GM13976 (cell line): Measurements from ENCODE around the gene TSPAN15.
A peak's percentile ranks its signal among the peaks of the same experiment; 100 is the strongest.

Source experiments
- DNase-seq: peaks from one replicate; pipeline ENCODE4 v3.0.0; 2012; ENCODE audit warnings: low spot score
- in situ Hi-C: fragments of 300-500 bp; cut with MboI; formaldehyde crosslinking; loops from one replicate; pipeline ENCODE4 v1.12.0; 2022; ENCODE audit warnings: low sequenced_read_pairs, mixed read lengths, inconsistent platforms; ENCODE audit not compliant: unreplicated experiment
- TF ChIP-seq, protein P1 (sequence below): IDR thresholded peaks from 2 replicates; pipeline ENCODE4 v1.5.1; 2012; ENCODE audit warnings: borderline replicate concordance, mild to moderate bottlenecking; ENCODE audit not compliant: insufficient read depth; ENCODE audit errors: extremely low read depth, missing control alignments, control extremely low read depth

TSPAN15 gene

DNA sequence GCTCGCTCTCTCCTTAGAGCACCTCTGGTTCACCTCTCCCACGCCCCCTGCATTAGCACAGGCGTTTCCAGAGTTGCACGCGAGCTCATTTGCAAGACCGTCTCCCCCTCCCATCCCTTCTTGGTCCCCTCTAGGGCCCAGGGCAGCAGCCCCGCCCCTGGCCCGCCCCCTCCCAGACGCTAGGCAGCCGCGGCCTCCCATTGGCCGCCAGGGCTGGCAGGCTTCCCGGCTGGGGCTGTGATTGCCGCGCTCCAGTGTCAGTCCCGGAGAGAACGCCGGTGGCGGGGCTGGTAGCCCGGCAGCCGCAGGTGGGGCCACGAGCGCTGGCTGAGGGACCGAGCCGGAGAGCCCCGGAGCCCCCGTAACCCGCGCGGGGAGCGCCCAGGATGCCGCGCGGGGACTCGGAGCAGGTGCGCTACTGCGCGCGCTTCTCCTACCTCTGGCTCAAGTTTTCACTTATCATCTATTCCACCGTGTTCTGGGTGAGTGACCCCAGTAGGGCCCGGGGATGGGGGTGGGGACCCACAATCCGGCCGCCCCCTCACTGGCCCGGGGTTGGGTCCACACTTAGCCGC, at the start of gene TSPAN15:
TSS of gene TSPAN15 (plus strand) at position 257 of the 575 bp plus-strand sequence. CDS start at position 387, 130 bp downstream.
- peak; percentile 92 for DNase-seq
- TF ChIP-seq, protein P1, sequence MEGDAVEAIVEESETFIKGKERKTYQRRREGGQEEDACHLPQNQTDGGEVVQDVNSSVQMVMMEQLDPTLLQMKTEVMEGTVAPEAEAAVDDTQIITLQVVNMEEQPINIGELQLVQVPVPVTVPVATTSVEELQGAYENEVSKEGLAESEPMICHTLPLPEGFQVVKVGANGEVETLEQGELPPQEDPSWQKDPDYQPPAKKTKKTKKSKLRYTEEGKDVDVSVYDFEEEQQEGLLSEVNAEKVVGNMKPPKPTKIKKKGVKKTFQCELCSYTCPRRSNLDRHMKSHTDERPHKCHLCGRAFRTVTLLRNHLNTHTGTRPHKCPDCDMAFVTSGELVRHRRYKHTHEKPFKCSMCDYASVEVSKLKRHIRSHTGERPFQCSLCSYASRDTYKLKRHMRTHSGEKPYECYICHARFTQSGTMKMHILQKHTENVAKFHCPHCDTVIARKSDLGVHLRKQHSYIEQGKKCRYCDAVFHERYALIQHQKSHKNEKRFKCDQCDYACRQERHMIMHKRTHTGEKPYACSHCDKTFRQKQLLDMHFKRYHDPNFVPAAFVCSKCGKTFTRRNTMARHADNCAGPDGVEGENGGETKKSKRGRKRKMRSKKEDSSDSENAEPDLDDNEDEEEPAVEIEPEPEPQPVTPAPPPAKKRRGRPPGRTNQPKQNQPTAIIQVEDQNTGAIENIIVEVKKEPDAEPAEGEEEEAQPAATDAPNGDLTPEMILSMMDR, result no peak
- in situ Hi-C loops, result no loop called here

DNA sequence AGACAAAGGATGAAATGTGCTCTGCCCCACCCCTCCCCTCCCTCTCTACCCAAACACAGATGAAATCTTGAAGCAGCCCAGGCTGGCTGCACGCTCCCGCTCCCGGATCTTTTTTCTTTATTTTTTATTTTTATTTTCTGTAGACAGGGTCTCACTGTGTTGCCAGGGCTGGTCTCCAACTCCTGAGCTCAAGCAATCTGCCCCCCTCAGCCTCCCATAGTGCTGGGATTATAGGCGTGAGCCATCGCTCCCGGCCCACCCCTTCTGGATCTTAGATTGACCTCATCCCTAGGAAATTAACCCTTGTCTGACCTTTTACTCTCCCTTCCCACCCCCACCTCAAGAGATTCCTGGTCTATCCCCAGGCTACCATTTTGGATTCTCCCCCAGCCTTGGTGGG, 48.9 kb upstream of the TSPAN15 start:
- TF ChIP-seq, protein P1, result no peak
- in situ Hi-C loops, result no loop called here
- no peak for DNase-seq

DNA sequence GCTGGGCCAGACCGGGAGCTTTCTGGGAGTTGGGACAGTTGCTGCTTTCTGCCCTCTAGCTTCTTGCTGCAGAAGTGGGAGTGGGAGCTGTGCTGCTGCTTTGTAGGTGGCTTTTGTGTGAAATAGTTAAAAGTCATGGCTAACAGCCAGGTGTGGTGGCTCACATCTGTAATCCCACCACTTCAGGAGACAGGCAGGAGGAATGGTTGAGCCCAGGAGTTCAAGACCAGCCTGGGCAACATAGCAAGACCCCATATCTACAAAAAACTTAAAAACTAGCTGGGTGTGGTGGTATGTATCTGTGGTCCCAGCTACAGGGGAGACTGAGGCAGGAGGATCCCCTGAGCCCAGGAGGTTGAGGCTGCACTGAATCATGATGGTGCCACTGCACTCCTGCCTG, 48.2 kb upstream of the TSPAN15 start:
- DNase-seq, result no peak
- in situ Hi-C loops, result no loop called here
- TF ChIP-seq, protein P1, result no peak

DNA sequence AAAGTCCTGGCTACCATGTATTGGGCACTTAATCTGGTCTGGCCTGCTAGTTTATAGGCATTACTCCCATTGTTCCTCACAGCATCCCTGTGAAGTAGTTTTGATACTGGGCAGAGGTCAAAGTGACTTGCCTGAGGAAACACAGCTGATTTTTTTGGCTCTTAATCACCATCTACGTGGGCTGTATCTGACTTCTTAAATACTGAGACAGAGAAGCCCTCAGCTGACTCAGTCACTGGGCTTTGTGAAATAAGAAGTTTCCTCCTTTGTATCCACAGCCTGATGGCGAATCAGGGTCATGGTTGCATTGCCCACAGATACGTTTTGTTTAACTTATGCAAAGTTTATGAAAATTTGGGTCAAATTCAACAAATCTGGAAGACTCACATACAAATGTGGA, 47.7 kb upstream of the TSPAN15 start:
- in situ Hi-C loops, result no loop called here
- TF ChIP-seq, protein P1, result no peak
- no peak for DNase-seq

DNA sequence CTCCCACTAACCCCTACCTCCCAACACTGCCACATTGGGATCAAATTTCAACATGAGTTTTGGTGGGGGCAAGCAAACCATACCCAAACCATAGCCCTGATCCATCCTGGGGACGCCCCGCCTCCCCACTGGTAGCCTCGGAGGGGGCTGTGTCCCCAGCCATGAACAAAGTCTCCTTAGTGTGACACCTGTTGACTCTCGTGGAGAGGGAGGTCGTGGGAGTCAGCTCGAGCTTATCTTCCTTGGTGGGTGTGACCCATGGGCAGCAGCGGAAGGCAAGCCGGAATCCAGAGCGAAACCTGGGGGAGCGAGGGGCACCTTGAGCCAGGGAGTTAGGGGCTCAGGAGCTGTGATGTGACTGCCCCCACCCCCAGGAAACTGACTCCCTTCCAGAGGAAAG, 46.5 kb upstream of the TSPAN15 start:
- DNase-seq, result no peak
- TF ChIP-seq, protein P1, result no peak
- in situ Hi-C loops, result no loop called here

DNA sequence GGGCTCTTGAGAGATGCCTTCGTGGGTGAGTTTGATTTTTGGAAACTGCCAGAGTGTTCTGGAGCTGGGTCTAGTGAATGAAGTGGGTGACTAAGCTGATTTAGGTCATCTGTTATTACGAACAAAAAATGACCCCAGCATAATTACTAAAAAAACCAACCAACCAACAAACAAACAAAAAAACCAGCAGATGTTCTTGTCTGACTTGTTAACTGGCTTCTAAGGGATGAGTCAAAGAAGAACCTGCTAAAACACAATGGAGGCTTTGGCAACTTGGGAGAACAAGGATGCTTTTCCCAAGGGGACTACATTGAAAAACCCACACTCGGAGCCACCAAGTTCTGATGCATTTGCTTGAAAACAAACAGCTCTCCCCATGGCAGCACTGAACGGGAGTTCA, 46.0 kb upstream of the TSPAN15 start:
- in situ Hi-C loops, result no loop called here
- DNase-seq, result no peak
- TF ChIP-seq, protein P1, result no peak
